Endothelial cell of umbilical vein (primary cell): Measurements from ENCODE around the gene EIF2A. TPM values are rescaled to one million over a fixed set of nuclear protein-coding genes. Genes with fewer than 3 reads are reported as not detected.

Experiments used
- BruUV-seq: library from RNA; stranded (reverse); fragments of 400-500 nt; replicated peaks from 2 replicates; lab custom pipeline; 2021; lab: Mats Ljungman, UMichigan
- CTCF ChIA-PET: fragments of 300-600, 350-600 bp; sonication (Branson Sonifier 250); formaldehyde crosslinking; loops from one replicate; lab custom pipeline; 2021; ENCODE audit warnings: antibody characterized with exemption, inconsistent platforms; lab: Charles Lee
- POLR2A ChIA-PET: fragments of 300-600, 350-600 bp; sonication (Branson Sonifier 250); formaldehyde crosslinking; loops from one replicate; lab custom pipeline; 2021; ENCODE audit warnings: antibody characterized with exemption, inconsistent platforms; lab: Charles Lee
- DNase-seq: peaks from one replicate; pipeline ENCODE4 v3.0.0-alpha.2; 2011; ENCODE audit warnings: low read depth, low spot score
- FAIRE-seq: peaks from 2 replicates; lab custom pipeline; 2011; peaks lifted over from hg19 to GRCh38; lab: Jason Lieb, UNC
- H2AFZ ChIP-seq: 2 replicates; pipeline ENCODE4 v1.6.0; 2012; ENCODE audit warnings: low read depth, low read length, control low read depth, inconsistent platforms
- H3K27ac ChIP-seq: 2 replicates; pipeline ENCODE4 v1.5.1; 2011; ENCODE audit warnings: low read depth, mild to moderate bottlenecking, control low read depth, low read length, moderate library complexity; ENCODE audit not compliant: insufficient read depth
- H3K27me3 ChIP-seq, 2 experiments: 2 replicates each; pipeline versions ENCODE4 v1.6.0 to v1.6.1; 2011; ENCODE audit warnings: low read length in 2 of 2, mixed read lengths in 1 of 2; ENCODE audit not compliant: control insufficient read depth in 2 of 2, insufficient read depth in 2 of 2
- H3K36me3 ChIP-seq, 2 experiments: 2 replicates in 1 of 2; 3 replicates in 1 of 2; pipeline ENCODE4 v1.5.1; 2011; ENCODE audit warnings: low read length in 2 of 2, mild to moderate bottlenecking in 1 of 2, moderate library complexity in 1 of 2; ENCODE audit not compliant: control insufficient read depth in 2 of 2, insufficient read depth in 2 of 2; ENCODE audit errors: extremely low read depth in 1 of 2
- H3K4me1 ChIP-seq: 3 replicates; pipeline ENCODE4 v1.5.1; 2011; ENCODE audit warnings: mild to moderate bottlenecking, low read length; ENCODE audit not compliant: control insufficient read depth, insufficient read depth; ENCODE audit errors: extremely low read depth
- H3K4me2 ChIP-seq: 2 replicates; pipeline ENCODE4 v1.6.1; 2011; ENCODE audit warnings: low read length, control low read depth, mixed read lengths; ENCODE audit not compliant: insufficient read depth
- H3K4me3 ChIP-seq, 3 experiments: fragments of 200-600 bp in 1 of 3; sonication (generic), shearing (Covaris generic) in 1 of 3; replicated peaks in 1 of 3; 2 replicates each; pipeline ENCODE4 v1.5.1; 2011 to 2016; ENCODE audit warnings: control low read depth in 3 of 3, low read length in 3 of 3, mild to moderate bottlenecking in 2 of 3, inconsistent platforms in 1 of 3, low read depth in 1 of 3, moderate library complexity in 1 of 3; ENCODE audit not compliant: insufficient read depth in 1 of 3
- H3K79me2 ChIP-seq: 2 replicates; pipeline ENCODE4 v1.6.0; 2012; ENCODE audit warnings: low read length, inconsistent platforms; ENCODE audit not compliant: control insufficient read depth, insufficient read depth
- H3K9ac ChIP-seq: replicated peaks from 2 replicates; pipeline ENCODE3; 2011; ENCODE audit warnings: low read length, control low read depth; ENCODE audit not compliant: insufficient read depth; ENCODE audit errors: extremely low read depth
- H3K9me1 ChIP-seq: replicated peaks from 3 replicates; pipeline ENCODE4 v1.6.0; 2011; ENCODE audit warnings: mild to moderate bottlenecking, low read length; ENCODE audit not compliant: control insufficient read depth, insufficient read depth; ENCODE audit errors: extremely low read depth
- H3K9me3 ChIP-seq: replicated peaks from 2 replicates; pipeline ENCODE4 v1.5.1; 2012; ENCODE audit warnings: low read length, inconsistent platforms; ENCODE audit not compliant: control insufficient read depth, insufficient read depth
- H4K20me1 ChIP-seq: replicated peaks from 2 replicates; pipeline ENCODE3; 2011; ENCODE audit warnings: mild to moderate bottlenecking, low read length; ENCODE audit not compliant: control insufficient read depth, insufficient read depth; ENCODE audit errors: extremely low read depth
- CTCF ChIP-seq, 2 donors: IDR thresholded peaks; 1 replicate in 1 of 2; 2 replicates in 1 of 2; pipeline ENCODE4 v1.5.1; 2011; ENCODE audit warnings: low read length in 2 of 2, mild to moderate bottlenecking in 2 of 2, moderate library complexity in 2 of 2, control low read depth in 1 of 2, inconsistent platforms in 1 of 2, low read depth in 1 of 2; ENCODE audit not compliant: insufficient read depth in 1 of 2; ENCODE audit errors: extremely low read depth in 1 of 2
- EZH2 ChIP-seq: IDR thresholded peaks from 2 replicates; pipeline ENCODE4 v1.6.1; 2012; ENCODE audit warnings: borderline replicate concordance, low read depth, mild to moderate bottlenecking, moderate library complexity, low read length, inconsistent platforms; ENCODE audit not compliant: severe bottlenecking
- FOS ChIP-seq: IDR thresholded peaks from 2 replicates; pipeline ENCODE4 v1.6.1; 2011; ENCODE audit warnings: mild to moderate bottlenecking, low read length, moderate library complexity, borderline replicate concordance; ENCODE audit not compliant: insufficient read depth
- GATA2 ChIP-seq: IDR thresholded peaks from 2 replicates; pipeline ENCODE4 v1.7.0; 2011; ENCODE audit warnings: low read depth, mild to moderate bottlenecking, moderate library complexity, mixed read lengths, low read length; ENCODE audit not compliant: insufficient read length, insufficient read depth
- JUN ChIP-seq: IDR thresholded peaks from 2 replicates; pipeline ENCODE4 v1.6.1; 2011; ENCODE audit warnings: borderline replicate concordance, low read depth; ENCODE audit not compliant: insufficient read length, insufficient read depth
- MAX ChIP-seq: IDR thresholded peaks from 2 replicates; pipeline ENCODE4 v1.6.1; 2011; ENCODE audit not compliant: insufficient read depth, insufficient read length
- MYC ChIP-seq: IDR thresholded peaks from one replicate; pipeline ENCODE4 v1.6.1; 2011; ENCODE audit warnings: mild to moderate bottlenecking, low read depth, low read length
- POLR2A ChIP-seq: IDR thresholded peaks from 2 replicates; pipeline ENCODE4 v1.6.1; 2012; ENCODE audit warnings: low read depth, mild to moderate bottlenecking, control low read depth, low read length
- POLR2AphosphoS5 ChIP-seq: IDR thresholded peaks from 2 replicates; pipeline ENCODE4 v1.6.1; 2012; ENCODE audit warnings: low read depth, mild to moderate bottlenecking, control low read depth, low read length, moderate library complexity; ENCODE audit not compliant: insufficient read depth
- dilution Hi-C: fragments of 300-500 bp; cut with MboI; formaldehyde crosslinking; loops from one replicate; pipeline ENCODE4 v1.15.0; 2019; ENCODE audit warnings: low sequenced_read_pairs; ENCODE audit not compliant: extremely low pct_ligation_motif_present
- intact Hi-C: fragments of 100-400 bp; cut with micrococcal nuclease; formaldehyde crosslinking; loops from one replicate; pipeline ENCODE4 v1.10.0; 2022
- polyA plus RNA-seq, 4 experiments: library from polyadenylated mRNA; depleted of rRNA in 3 of 4; stranded (reverse) in 3 of 4; unstranded in 1 of 4; fragments of >200 nt; gene quantifications; 2 replicates each; pipeline versions ENCODE4 v1.2.1 to v1.2.3, GENCODE V29; 2011 to 2012; ENCODE audit warnings: missing spikeins in 1 of 4
- total RNA-seq: library from RNA; stranded (reverse); gene quantifications from 2 replicates; pipeline ENCODE4 v1.2.3, GENCODE V29; 2021

EIF2A gene
- total and polyA plus RNA-seq, 2 donors (not counting 3 experiments of a cell fraction or from before 2014, with no cell fraction given), result 85.2 to 97.6 TPM

GRCh38 chr3:150594150-150594549 is 47.6 kb downstream of the EIF2A start:
- intact Hi-C loops (no loop called here), dilution Hi-C loops (no loop called here)
- H3K27ac ChIP-seq, result no peak overlapping the region
- no TSS peak for BruUV-seq
- no peaks in the 10 kb centered on the region for H3K79me2 ChIP-seq
- H4K20me1 ChIP-seq, result no peaks in the 10 kb centered on the region
- ChIA-PET CTCF (interaction anchor here (1.2 to 2.2 kb wide), 3 partner anchors 9 to 271 kb away, joined by 4 to 8 read pairs (median 7); partner anchors contain the start of gene SELENOT), POLR2A (no interaction called here)
- H3K9me3 ChIP-seq, result no peaks in the 10 kb centered on the region
- no peak overlapping the region for H3K4me2 ChIP-seq
- H3K4me3 ChIP-seq, result no peak overlapping the region
- no peaks in the 10 kb centered on the region for H3K36me3 ChIP-seq
- no peak overlapping the region for H3K9ac ChIP-seq
- no peaks in the 10 kb centered on the region for H3K27me3 ChIP-seq
- H3K9me1 ChIP-seq, result no peaks in the 10 kb centered on the region
- H3K4me1 ChIP-seq, result peaks cover 4% of the 10 kb centered on the region
- TF ChIP-seq JUN (no peak), EZH2 (no peak), POLR2AphosphoS5 (no peak), POLR2A (no peak), FOS (no peak), CTCF (IDR thresholded peaks at IDR 0.05; ENCODE audit: extremely low read depth in 1 of 2, insufficient read depth in 1 of 2, low read depth in 1 of 2, low read length in 2 of 2) (no peak), MAX (no peak), MYC (no peak), GATA2 (no peak)
- no peak overlapping the region for H2AFZ ChIP-seq
- no peak for DNase-seq
- FAIRE-seq, result no peak
